ENCODE data around the gene FOXK1.
A peak's percentile ranks its signal among the peaks of the same experiment; 100 is the strongest.

The FOXK1 gene

DNA sequence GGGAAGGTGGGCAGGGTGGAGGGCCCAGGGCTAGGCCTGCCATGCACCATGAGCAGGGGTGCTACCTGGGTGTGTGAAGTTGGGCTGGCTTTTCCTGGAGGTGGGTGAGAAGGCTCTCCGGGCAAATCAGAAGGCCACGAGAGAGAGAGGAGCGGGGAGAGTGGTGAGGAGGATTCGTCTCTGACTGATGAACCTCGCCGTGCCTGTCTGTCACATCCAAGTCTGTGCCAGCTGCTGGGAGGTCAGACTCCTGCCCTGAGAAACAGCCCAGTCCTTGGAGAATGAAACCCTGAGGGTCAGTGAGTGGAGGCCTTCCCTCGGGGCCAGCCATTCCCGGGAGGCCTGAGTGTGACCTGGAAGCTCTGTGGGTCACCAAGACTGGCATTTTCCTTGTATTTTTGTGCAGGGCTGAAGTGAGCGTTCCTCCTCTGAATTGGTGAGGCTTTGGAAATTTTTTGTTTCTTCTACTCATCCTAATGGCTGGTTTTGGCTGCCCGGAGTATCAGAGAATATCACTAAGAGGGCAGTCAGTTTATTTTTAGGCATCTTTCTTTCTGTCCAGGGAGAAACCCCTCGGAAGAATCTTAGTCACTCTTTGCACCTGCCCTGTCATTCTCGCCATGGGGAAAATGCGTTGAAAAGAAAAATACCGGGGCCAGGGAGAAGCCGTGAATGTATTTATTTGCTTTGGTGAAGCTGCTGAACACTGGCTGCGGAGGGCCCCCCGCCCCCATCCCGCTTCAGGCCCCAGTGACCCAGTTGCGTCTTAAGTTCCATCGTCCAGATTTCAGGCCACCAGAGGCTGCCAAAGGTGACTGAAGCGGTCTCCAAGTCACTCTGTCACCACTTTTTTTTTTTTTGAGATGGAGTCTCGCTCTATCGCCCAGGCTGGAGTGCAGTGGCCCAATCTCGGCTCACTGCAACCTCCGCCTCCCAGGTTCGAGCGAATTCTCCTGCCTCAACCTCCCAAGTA is 86.8 kb downstream of the FOXK1 start:
- no peak for FAIRE-seq

DNA sequence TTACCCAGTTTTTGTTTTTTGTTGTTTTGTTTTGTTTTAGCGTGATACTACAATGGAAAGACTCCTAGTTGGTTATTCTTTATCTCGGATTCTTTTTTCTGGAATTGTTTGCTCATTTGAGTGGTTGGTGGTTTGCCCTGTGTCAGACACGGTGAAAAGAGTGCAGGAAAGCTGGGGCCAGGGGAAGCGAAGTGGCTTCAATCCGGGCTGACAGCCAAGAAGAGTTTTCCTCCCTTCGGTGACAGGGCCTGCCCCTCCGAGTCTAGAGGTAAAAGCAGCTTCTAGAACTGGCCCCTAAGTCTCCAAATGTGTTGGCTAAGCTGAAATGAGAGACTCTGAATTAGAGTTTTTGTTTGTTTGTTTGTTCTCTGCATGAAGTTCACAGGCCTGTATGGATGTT is 87.7 kb downstream of the FOXK1 start:
- FAIRE-seq = no peak

DNA sequence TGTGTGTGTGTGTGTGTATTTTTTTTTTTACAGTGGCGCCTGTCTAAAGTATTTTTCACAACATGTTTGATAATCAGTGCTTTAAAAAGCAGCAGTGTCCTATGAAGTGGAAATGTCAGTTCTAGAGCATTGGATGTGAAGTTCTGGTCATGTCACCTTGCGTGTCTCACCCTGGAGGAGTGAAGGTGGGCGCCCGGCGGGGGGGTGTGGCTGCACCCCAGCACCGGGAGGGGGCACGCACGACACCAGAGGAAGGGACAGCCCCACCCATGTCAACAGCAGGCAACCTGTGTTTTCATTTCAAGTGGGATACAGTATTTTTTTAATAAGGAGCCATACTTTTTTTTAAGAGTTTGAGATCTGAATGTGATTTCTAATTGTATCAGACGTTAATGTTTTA is 88.8 kb downstream of the FOXK1 start:
- no peak for FAIRE-seq

DNA sequence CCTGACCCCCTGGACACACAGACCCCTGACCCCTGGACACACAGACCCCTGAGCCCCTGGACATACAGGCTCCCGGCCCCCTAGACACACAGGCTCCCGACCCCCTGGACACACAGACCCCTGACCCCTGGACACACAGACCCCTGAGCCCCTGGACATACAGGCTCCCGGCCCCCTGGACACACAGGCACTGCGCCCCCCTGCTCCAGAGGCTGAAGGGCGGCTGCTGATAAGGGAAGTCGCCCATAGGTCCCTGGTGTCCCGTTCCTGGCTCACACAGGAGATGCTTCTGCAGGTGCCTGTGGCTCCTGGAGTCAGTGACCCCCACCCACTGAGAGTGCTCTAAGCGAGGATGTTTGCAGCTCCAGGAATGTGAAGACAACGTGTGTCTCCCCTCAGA is 89.6 kb downstream of the FOXK1 start:
- no peak for FAIRE-seq

DNA sequence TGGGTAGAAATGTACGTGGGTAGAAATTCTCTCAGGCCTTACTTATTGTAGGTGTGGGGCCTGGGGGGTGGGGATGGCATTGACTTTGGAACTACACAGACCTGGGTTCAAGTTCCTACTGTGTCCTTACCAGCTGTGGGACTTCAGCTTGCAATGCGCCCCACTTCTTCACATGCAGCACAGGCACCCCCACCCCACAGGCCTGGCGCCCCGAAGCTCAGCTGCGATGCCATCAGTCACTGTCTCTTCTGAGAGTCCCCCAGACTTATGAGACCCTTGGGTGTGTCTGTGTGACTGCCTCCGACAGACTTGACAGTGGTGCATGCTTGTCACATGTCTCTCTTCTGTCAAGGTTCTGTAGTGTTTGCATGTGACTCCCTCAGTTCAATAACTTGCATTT is 90.2 kb downstream of the FOXK1 start:
- FAIRE-seq = no peak

DNA sequence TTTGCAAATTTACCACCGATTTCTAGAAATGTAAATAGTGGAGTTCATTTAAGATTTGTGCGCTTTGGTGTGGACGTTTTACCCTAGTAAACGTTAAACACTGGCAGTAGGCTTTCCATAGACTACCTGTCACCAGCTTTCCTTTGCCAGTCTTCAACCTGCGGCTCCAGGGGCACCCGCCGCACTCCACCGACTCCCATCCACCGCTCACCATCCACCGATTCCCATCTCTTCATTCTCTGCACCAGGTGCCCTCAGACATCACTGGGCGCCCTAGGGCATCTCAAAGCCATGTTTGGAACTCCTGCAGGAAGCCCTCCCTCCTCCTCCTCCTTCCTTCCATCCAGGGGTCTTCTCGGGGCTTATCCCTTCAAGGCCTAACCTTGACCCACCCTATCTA is 91.9 kb downstream of the FOXK1 start:
- no peak for FAIRE-seq

DNA sequence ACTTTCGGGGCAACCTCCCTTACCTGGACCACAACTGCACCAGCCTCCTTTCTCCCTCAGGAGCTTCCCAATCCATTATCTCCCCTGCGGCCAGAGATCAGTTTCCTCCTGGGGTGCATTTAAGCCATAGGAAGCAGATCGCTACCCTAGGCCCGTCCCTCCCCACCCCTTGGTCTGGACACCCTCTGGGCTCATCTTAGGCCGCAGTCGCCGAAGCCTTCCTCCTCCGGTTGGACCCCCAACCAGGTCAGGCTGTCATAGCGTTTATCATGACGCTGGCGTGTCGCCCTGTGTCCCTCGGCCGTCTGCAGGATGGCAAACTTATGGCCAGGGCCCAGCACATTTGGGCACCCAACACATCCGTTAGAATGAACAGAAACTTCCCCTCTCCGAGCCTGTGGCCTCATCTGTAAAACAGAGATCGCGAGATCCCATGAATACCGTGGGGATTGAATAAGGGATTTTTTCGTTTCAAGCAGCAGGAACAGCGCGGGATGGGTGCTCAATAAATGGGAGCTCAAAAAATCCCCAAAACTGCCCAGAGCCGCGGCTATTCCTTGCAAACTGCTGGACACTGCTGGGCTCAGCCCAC is 92.7 kb downstream of the FOXK1 start:
- no peak for FAIRE-seq

DNA sequence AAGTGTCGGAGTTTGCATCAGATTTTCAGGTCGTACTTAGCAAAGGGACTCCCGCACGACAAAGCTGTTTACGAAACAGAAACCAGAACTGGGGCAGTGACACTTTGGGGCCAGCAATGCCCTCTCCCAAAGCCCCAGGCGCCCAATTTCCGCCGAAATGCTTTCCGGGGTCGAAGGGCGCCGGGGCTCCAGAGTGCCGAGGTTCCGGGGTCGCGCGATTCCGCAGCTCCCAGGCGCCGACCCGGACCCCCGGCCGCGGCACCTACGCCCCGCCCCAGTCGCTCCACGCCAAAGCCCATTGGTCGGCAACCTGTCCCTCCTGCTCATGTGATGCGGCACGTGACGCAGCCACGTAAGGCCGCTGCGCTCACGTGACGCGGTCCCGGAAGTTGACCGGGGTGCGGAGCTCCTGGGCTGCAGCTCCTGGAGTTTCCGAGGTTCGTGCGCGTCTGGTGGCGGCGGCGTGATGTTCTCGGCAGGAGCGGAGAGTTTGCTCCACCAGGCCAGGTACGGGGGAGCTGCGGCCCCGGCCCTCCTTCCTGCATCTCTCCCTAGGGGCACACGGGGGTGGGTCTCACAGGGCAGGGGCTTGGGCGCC is 93.3 kb downstream of the FOXK1 start, which contains the start of gene AP5Z1:
Gene AP5Z1 (plus strand): TSS at position 374 of the 598 bp plus-strand sequence. CDS start 93 bp downstream, at position 467.
- no peak for FAIRE-seq

DNA sequence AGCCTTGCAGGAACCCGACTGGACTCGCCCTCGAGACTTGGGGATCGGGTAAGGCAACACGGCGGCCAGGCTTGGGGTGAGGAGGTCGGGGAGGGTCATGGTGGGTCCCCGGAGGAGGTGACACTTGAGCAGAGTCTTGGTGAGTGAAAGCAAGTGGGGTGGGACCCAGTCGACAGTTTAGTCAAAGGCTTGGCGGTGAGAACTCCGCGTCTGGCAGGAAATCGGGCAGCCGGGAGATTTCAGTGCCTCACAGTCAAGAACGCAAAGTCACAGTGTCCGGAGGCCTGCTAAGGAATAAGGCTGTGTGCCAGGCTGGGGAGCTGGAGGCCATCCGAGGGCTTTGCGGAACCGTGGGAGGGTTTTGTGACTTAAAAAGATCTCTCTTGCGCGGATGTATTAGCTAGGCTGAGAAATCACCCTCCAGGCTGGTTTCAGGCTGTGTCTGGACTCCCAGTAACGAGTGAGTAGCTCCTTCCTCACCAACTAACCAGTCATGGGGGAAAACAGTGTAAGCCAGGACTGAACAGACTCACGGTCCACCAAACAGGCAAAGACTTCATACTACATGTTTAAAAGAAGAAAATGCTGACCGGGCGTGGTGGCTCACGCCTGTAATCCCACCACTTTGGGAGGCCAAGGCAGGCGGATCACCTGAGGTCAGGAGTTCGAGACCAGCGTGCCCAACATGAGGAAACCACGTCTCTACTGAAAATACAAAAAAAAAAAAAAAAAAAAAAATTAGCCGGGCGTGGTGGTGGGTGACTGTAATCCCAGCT is 93.9 kb downstream of the FOXK1 start:
- FAIRE-seq = no peak

DNA sequence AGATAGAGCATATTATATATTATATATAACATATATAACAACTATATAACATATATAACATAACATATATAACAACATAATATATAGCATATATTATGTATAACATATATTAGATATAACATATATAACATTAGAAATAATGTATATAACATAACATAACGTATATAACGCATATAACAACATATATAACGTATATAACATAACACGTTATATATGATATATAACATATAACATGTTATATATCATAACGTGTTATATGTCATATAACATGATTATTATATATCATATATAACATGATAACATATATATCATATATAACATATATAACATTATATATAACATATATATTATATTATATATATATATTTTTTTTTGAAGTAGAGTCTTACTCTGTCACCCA is 97.0 kb downstream of the FOXK1 start:
- FAIRE-seq = peak; percentile 96

DNA sequence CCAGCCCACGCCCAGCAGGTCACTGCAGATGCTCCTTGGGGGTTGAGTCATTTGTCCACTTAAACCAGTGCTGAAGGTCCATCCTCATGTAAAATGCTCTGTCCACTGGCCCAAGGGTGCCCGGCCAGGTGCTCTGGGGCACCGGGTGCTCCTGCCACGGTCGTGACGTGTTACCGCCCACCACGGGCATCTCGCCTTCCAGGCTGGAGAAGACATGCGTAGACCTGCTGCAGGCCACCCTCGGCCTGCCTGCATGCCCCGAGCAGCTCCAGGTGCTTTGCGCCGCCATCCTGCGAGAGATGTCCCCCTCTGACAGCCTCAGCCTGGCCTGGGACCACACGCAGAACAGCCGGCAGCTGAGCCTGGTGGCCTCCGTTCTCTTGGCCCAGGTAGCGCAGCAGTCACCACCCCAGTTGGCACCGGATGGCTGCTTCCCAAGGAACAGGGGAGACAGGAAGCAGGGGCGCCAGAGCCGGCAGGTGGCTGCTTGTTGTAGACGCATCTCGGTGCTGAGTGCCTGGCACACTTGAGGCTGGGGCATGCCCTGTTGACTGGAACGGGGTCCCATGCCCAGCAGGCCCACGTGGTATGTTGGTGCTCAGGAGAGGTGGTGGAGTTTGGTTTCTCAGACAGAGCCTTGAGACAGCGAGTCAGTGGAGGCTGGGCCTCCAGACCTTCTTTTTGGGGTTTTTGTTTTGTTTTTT is 99.4 kb downstream of the FOXK1 start:
- no peak for FAIRE-seq

DNA sequence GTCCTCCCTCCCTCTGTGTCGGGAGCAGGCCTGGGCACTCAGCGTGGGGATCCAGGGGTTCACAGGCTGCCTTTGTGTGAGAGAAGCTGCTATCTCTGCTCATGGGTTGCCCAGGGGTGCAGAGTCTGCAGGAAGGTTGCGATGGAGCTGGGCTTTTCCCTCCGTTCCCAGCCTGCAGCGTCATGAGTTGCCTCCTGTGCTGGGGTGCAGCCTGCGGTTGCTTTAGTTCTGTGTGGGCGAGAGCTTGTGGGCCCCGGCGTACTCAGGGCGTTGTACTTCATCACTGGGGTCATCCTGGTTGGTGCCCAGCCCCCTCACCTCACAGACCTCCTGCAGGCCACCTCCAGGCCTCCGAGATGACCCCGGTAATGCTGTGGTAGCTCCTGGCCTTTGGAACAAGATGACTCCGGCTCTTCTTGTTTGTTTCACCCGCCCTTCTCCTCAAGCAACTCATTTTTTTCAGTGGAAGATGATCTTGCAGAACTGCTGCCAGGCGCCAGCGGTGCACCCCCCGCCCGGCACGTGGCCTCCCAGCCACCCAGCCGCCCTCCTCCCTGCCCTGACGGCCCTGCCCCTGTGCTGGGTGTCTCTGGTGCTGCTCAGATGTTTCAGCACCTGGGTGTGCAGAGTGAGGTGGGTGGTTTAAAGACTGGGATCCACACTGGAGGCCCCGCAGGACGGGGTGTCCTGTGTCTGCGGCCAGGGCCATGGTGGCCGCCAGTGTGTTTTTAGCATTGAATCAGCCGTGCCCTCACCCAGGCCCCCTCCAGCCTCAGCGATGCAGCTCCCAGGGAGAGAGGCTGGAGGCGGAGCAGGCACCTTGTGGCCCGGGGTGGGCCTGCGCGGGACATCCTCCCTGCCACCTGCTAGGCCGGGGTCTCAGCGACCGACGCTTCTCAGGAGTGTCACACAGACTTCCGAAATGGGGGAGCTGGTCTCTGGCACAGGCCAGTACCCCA is 100.5 kb downstream of the FOXK1 start:
- FAIRE-seq = no peak

DNA sequence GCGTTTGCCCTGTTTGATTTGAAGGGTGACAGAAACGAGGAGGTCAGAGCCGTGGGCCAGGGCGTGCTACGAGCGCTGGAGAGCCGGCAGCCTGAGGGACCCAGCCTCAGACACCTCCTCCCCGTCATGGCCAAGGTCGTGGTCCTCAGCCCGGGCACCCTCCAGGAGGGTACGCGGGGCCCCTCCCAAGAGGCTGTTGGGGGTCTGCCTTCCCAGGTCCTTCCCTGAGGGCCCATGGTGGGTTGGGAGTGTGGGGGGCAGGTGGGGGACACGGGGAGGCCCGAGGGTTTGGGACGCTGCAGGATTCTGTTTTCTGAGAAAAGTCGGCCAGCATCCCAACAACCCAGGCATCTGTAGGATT is 101.2 kb downstream of the FOXK1 start:
- FAIRE-seq = no peak

DNA sequence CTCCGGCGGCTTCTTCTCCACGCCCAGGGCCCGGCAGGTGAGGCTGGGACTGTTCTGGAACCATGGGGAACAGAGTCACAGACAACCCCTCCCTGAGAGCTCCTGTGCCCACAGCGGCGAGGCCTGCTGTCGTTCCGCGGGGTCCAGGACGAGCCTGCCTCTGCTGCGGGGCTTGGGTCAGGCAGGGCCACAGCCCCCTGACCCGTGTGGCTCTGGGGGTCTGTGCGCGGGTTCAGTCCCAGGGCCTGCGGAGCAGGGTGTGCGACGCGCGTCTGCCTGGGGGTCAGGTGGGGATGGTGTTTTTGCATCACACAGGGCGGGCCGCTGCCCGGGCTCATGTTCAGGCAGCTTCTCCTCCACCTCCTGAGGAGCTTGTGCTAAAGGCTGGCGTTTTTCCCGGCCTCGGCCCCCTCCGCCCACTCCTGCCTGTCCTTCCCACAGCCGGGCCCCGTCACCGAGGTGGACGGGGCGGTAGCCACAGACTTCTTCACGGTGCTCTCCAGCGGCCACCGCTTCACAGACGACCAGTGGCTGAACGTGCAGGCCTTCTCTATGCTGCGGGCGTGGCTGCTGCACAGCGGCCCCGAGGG is 101.8 kb downstream of the FOXK1 start:
- FAIRE-seq = no peak

DNA sequence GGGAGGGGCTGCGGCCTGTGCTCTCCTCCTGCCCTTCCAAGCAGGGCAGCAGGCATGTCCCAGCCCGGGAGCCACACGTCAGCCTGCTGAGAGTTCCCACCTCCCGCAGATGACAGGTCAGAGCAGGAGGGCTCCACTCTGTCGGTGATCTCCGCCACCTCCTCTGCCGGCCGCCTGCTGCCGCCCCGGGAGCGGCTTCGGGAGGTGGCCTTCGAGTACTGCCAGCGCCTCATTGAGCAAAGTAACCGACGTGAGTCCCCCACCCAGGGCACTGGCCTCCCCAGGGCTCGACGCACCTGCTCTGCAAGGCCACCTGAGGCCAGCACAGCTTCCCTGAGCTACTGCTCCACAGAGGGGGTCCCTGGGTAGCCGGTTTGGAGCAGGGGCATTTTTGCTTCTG is 102.7 kb downstream of the FOXK1 start:
- no peak for FAIRE-seq

DNA sequence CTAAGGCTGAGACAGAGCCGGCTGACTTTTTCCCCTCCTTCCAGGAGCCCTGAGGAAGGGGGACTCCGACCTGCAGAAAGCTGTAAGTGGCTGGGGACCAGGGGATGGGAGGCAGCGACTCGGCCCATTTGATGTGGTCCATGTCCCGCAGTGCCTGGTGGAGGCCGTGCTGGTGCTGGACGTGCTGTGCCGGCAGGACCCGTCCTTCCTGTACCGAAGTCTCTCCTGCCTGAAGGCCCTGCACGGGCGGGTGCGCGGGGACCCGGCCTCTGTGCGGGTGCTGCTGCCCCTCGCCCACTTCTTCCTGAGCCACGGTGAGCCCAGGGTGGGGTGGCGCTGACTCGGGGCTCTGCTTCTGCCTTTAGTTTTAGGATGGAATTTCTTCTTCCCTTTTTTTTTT is 103.3 kb downstream of the FOXK1 start:
- no peak for FAIRE-seq

DNA sequence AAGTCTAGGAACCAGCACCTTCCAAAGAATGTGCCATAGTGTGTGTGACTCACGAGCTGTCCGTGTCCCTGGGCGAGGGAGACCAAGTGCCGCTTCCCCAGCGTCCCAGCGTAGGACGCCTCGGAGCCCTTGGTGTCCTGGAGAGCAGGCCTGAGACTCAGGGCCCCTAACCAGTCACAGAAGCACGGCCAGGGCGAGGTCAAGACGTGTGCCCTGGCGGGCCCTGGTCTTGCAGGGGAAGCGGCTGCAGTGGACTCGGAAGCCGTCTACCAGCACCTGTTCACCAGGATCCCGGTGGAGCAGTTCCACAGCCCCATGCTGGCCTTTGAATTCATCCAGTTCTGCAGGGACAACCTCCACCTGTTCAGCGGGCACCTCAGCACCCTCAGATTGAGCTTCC is 103.9 kb downstream of the FOXK1 start:
- FAIRE-seq = no peak

DNA sequence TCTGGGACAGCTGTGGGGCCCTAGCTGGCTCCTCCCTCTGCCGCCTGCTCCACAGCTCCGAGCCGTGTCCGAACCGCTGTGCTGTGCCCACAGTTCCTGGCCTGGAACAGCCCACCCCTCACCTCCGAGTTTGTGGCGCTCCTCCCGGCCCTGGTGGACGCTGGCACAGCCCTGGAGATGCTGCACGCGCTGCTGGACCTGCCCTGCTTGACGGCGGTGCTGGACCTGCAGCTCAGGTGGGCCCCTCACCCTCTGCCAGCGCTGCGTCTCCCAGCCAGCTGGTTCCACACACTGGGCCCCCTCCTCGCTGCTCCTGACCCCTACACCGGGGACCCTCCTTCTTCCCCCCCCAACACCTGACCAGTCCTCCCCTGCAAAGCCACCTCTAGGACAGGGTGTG is 105.4 kb downstream of the FOXK1 start:
- no peak for FAIRE-seq

DNA sequence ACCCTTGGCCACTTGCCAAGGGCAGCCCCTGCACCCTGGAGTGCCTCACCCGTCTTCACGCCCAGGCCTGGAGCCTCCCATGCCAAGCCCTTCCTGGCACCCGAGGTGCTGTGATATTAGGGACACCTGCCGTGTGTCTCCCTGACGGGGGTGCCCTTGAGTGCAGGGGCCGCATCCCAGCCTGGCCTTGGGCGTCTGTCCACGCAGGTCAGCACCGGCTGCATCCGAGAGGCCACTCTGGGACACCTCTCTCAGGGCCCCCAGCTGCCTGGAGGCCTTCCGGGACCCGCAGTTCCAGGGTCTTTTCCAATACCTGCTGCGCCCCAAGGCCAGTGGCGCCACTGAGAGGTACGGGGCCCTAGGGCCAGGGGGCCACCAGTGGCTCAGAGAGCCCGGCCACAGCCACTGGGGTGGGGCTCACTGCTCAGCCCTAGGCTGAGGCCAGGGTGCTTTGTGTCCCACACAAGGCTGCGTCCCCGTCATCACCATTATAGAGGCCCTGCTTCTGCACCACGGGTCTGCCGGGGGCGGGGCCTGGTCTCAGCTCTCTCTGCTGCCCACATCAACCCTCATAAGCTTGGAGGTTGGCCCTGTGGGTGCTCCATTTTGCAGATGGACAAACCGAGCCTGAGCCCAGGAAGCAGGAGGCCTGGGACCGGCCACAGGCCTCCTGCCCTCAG is 106.0 kb downstream of the FOXK1 start:
- no peak for FAIRE-seq

DNA sequence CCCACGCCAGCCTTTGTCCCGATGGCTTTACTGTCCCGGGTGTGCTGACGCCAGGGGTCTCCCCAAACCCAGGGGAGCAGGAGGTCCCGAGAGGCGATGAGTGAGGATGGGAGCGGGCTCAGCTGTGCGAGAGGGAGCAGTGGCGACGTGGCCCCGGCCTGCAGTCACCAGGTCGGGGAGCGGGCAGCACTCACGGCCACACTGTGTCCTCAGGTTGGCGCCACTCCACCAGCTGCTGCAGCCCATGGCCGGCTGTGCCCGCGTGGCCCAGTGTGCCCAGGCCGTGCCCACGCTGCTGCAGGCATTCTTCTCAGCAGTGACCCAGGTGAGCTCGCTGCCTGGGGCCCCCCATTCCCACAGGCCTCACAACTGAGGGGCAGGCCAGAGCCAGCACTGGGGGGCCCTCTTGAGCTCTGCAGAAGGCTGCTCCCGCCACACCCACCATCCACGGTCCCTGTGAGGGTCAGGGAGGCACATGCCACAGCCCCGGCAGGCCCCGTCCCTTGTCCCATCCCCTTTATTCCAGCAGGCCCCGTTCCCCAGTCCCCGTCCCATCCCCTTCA is 106.6 kb downstream of the FOXK1 start:
- no peak for FAIRE-seq

Measured in TTC549 (cell line).